Muscle layer of colon (tissue), 2 donors: ENCODE results near the gene ESAM.

ENCODE experiments used
- H3K27ac ChIP-seq: one replicate; pipeline ENCODE4 v1.7.0; 2013; ENCODE audit warnings: low read depth, mild to moderate bottlenecking, low read length, moderate library complexity
- H3K27me3 ChIP-seq, 2 donors: one replicate each; pipeline ENCODE4 v1.7.0; 2013; ENCODE audit warnings: low read length in 2 of 2, mild to moderate bottlenecking in 2 of 2; ENCODE audit not compliant: insufficient read depth in 2 of 2, control insufficient read depth in 1 of 2
- H3K36me3 ChIP-seq: one replicate; pipeline ENCODE4 v1.7.0; 2013; ENCODE audit warnings: mild to moderate bottlenecking, low read length; ENCODE audit not compliant: insufficient read depth
- H3K4me1 ChIP-seq: one replicate; pipeline ENCODE4 v1.7.0; 2013; ENCODE audit warnings: mild to moderate bottlenecking, low read length; ENCODE audit not compliant: insufficient read depth
- H3K4me3 ChIP-seq, 2 donors: one replicate each; pipeline ENCODE4 v1.7.0; 2013; ENCODE audit warnings: low read length in 2 of 2, low read depth in 1 of 2, mild to moderate bottlenecking in 1 of 2, moderate library complexity in 1 of 2
- H3K9ac ChIP-seq: one replicate; pipeline ENCODE4 v1.7.0; 2013; ENCODE audit warnings: low read length
- H3K9me3 ChIP-seq: one replicate; pipeline ENCODE4 v1.7.0; 2013; ENCODE audit warnings: mild to moderate bottlenecking, low read length
- donor health status: abdominal sarcoma.
- donor health status: Adenocarcinoma of cecum.

The ESAM gene

GRCh38 chr11:124740277-124740882, 21.7 kb downstream of the ESAM start:
- no peak overlapping the region for H3K27ac ChIP-seq
- H3K27me3 ChIP-seq = peaks cover 47 to 52% of the 10 kb centered on the region in 2 donors
- peak overlapping the region; percentile 39 to 71 for H3K4me3 ChIP-seq
- no peak overlapping the region for H3K9ac ChIP-seq
- H3K36me3 ChIP-seq = no peaks in the 10 kb centered on the region
- H3K9me3 ChIP-seq = no peaks in the 10 kb centered on the region
- peaks cover 9% of the 10 kb centered on the region for H3K4me1 ChIP-seq

- peaks cover 9% of the 10 kb centered on the region for H3K4me1 ChIP-seq
- peak within 1 kb of the TSS; percentile 39 to 71 for H3K4me3 ChIP-seq
- H3K9ac ChIP-seq = no peak within 1 kb of the TSS
- no peak within 1 kb of the TSS for H3K27ac ChIP-seq
- no peaks in the 10 kb centered on the region for H3K9me3 ChIP-seq
- H3K36me3 ChIP-seq = no peaks in the 10 kb centered on the region
- peaks cover 40 to 45% of the 10 kb centered on the region in 2 donors for H3K27me3 ChIP-seq
Observed at GRCh38 chr11:124739479-124740276, 22.4 kb downstream of the ESAM start, which contains the start of gene NRGN. NRGN (plus strand) TSS chr11:124739942; CDS start chr11:124740085, 143 bp downstream.

GRCh38 chr11:124738713-124739478, 23.2 kb downstream of the ESAM start:
- peaks cover 33 to 39% of the 10 kb centered on the region in 2 donors for H3K27me3 ChIP-seq
- no peak overlapping the region for H3K9ac ChIP-seq
- no peaks in the 10 kb centered on the region for H3K9me3 ChIP-seq
- H3K4me1 ChIP-seq = peaks cover 9% of the 10 kb centered on the region
- H3K4me3 ChIP-seq = peak overlapping the region in 1 of 2 donors; percentile 71
- no peaks in the 10 kb centered on the region for H3K36me3 ChIP-seq
- no peak overlapping the region for H3K27ac ChIP-seq

DNA sequence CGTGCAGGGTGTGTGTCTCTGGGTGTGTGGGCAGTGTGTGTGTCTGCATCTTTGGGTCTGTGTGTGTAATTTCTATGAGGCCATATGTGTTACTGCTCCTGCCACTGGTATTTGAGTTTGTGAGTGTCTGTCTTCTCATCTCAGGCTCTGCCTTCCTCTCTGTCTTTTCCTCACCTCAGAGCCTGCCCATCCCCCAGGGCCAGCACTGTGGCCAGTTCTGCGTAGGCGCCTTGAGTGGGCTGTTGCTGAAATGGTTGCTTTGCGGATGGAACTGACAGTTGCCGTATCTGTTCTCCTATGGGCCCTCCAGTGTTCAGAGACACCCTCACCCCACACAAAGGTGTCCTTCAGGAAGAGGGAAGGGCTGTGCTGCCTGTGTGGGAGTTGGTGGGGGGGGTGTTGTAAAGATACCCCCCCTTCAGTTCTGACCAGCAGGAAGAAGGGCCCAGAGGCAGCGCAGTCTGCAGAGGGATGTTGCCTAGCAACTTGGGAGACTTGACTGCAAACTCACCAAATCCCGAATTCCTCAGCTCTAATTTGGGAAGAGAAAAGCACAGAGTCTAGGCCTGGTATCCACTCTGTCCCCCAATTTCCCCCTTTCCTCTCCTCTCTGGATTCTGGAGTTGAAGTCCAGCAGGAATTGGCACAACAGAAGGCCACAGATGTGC, 24.3 kb downstream of the ESAM start:
- Histone ChIP-seq H3K27me3 (peaks cover 21 to 27% of the 10 kb centered on the region in 2 donors), H3K9ac (no peak overlapping the region), H3K27ac (no peak overlapping the region), H3K4me1 (peaks cover 9% of the 10 kb centered on the region), H3K36me3 (no peaks in the 10 kb centered on the region), H3K4me3 (no peak overlapping the region), H3K9me3 (no peaks in the 10 kb centered on the region)

GRCh38 chr11:124736736-124737135, 25.4 kb downstream of the ESAM start:
- Histone ChIP-seq H3K36me3 (no peaks in the 10 kb centered on the region), H3K27ac (no peak overlapping the region)

DNA sequence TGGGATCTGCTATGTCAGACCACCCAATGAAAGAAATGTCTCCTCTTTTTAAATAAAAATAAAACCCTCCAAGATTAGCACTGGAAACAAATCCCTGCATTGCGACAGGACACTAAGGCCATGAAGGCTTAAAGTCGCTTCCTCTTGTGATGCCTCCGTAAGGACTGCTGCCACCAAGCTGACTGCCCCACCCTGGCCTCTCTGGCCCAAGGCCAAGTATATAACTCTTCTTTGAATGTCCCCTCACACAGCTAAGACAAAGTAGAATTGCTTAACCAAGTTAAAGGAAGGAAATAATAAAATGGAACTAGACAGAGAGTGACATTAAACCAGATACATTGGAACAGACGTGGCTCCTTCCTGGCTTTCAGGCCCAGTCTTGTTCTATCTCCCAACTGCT, 29.9 kb downstream of the ESAM start:
- no peaks in the 10 kb centered on the region for H3K4me1 ChIP-seq
- no peak overlapping the region for H3K4me3 ChIP-seq
- H3K27me3 ChIP-seq = no peaks in the 10 kb centered on the region
- no peaks in the 10 kb centered on the region for H3K9me3 ChIP-seq
- H3K27ac ChIP-seq = no peak overlapping the region
- H3K36me3 ChIP-seq = no peaks in the 10 kb centered on the region
- H3K9ac ChIP-seq = no peak overlapping the region

More at GRCh38 chr11:124736736-124737135, 25.4 kb downstream of the ESAM start:
- H3K4me3 ChIP-seq = no peak overlapping the region
- no peaks in the 10 kb centered on the region for H3K9me3 ChIP-seq
- H3K9ac ChIP-seq = no peak overlapping the region
- peaks cover 17 to 18% of the 10 kb centered on the region in 2 donors for H3K27me3 ChIP-seq
- peaks cover 9% of the 10 kb centered on the region for H3K4me1 ChIP-seq

GRCh38 chr11:124729571-124729970, 32.5 kb downstream of the ESAM start:
- Histone ChIP-seq H3K27ac (no peak overlapping the region), H3K4me3 (no peak overlapping the region), H3K27me3 (peaks cover 0 to 9% of the 10 kb centered on the region in 2 donors), H3K36me3 (no peaks in the 10 kb centered on the region), H3K9me3 (no peaks in the 10 kb centered on the region), H3K9ac (no peak overlapping the region), H3K4me1 (no peaks in the 10 kb centered on the region)

DNA sequence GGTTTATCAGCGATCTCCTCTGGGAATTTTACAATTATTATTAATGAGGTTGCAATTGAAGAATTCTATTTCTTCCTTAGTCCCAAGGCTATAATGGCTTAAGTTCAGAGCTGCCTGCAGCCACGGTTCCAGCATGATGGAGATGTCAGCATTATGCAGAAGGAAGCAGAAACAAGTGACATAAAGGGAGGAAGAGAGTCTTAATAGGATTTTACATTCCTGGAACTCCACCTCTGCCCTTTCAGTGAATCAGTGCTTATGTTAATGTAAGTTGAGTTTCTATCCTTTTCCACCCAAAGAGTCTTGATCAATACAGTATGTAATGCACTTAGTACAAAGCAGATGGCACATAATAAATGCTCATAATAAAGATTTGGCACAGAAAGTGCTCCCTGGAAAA, 34.0 kb downstream of the ESAM start:
- Histone ChIP-seq H3K36me3 (no peaks in the 10 kb centered on the region), H3K9me3 (no peaks in the 10 kb centered on the region), H3K4me1 (no peaks in the 10 kb centered on the region), H3K9ac (no peak overlapping the region), H3K27ac (no peak overlapping the region), H3K27me3 (peaks cover 0 to 9% of the 10 kb centered on the region in 2 donors), H3K4me3 (no peak overlapping the region)

GRCh38 chr11:124727474-124727873, 34.6 kb downstream of the ESAM start:
- no peaks in the 10 kb centered on the region for H3K9me3 ChIP-seq
- H3K27ac ChIP-seq = no peak overlapping the region
- no peaks in the 10 kb centered on the region for H3K4me1 ChIP-seq
- no peak overlapping the region for H3K4me3 ChIP-seq
- no peaks in the 10 kb centered on the region for H3K36me3 ChIP-seq
- H3K9ac ChIP-seq = no peak overlapping the region
- peaks cover 0 to 9% of the 10 kb centered on the region in 2 donors for H3K27me3 ChIP-seq

GRCh38 chr11:124725719-124726105, 36.4 kb downstream of the ESAM start:
- no peaks in the 10 kb centered on the region for H3K36me3 ChIP-seq
- H3K4me1 ChIP-seq = no peaks in the 10 kb centered on the region
- H3K27me3 ChIP-seq = peaks cover 0 to 21% of the 10 kb centered on the region in 2 donors
- H3K4me3 ChIP-seq = no peak overlapping the region
- H3K9ac ChIP-seq = no peak overlapping the region
- H3K9me3 ChIP-seq = no peaks in the 10 kb centered on the region
- H3K27ac ChIP-seq = no peak overlapping the region
